HUES64 (cell line): ENCODE results near the gene HECTD4. TPM values are rescaled to one million over a fixed set of nuclear protein-coding genes. Genes with fewer than 3 reads are reported as not detected.

Experiments used
- H3K27ac ChIP-seq: 2 replicates; pipeline ENCODE4 v1.7.0; 2013; ENCODE audit warnings: low read depth, low read length, inconsistent platforms
- H3K27me3 ChIP-seq: 2 replicates; pipeline ENCODE4 v1.6.1; 2013; ENCODE audit warnings: mild to moderate bottlenecking, low read length; ENCODE audit not compliant: insufficient read depth
- H3K36me3 ChIP-seq: 2 replicates; pipeline ENCODE4 v1.6.1; 2013; ENCODE audit warnings: mild to moderate bottlenecking, low read length; ENCODE audit not compliant: insufficient read depth
- H3K4me1 ChIP-seq: 2 replicates; pipeline ENCODE4 v1.6.1; 2013; ENCODE audit warnings: mild to moderate bottlenecking, low read length, moderate library complexity; ENCODE audit not compliant: insufficient read depth
- H3K4me3 ChIP-seq: 2 replicates; pipeline ENCODE4 v1.5.1; 2013; ENCODE audit warnings: mild to moderate bottlenecking, low read length, moderate library complexity
- H3K9ac ChIP-seq: 2 replicates; pipeline ENCODE4 v1.6.1; 2013; ENCODE audit warnings: mild to moderate bottlenecking, low read depth, low read length
- H3K9me3 ChIP-seq: 2 replicates; pipeline ENCODE4 v1.6.1; 2013; ENCODE audit warnings: low read depth, low read length; ENCODE audit not compliant: insufficient read depth
- WGBS: fragments of 150-250, 120-280 bp; methylation state at CpG from one replicate; pipeline ENCODE4 v1.1.7; 2013; ENCODE audit warnings: missing lambda C conversion rate; 5-methylcytosine and 5-hydroxymethylcytosine counted together
- polyA plus RNA-seq, 2 experiments: library from polyadenylated mRNA; stranded (reverse); fragments of 50-300 nt; gene quantifications; one replicate each; pipeline ENCODE4 v1.2.3, GENCODE V29; 2013

Gene HECTD4
- polyA plus RNA-seq (2013, experiment 1 of 2) = 7.9 TPM
- 11.0 TPM for polyA plus RNA-seq (2013, experiment 2 of 2)

DNA sequence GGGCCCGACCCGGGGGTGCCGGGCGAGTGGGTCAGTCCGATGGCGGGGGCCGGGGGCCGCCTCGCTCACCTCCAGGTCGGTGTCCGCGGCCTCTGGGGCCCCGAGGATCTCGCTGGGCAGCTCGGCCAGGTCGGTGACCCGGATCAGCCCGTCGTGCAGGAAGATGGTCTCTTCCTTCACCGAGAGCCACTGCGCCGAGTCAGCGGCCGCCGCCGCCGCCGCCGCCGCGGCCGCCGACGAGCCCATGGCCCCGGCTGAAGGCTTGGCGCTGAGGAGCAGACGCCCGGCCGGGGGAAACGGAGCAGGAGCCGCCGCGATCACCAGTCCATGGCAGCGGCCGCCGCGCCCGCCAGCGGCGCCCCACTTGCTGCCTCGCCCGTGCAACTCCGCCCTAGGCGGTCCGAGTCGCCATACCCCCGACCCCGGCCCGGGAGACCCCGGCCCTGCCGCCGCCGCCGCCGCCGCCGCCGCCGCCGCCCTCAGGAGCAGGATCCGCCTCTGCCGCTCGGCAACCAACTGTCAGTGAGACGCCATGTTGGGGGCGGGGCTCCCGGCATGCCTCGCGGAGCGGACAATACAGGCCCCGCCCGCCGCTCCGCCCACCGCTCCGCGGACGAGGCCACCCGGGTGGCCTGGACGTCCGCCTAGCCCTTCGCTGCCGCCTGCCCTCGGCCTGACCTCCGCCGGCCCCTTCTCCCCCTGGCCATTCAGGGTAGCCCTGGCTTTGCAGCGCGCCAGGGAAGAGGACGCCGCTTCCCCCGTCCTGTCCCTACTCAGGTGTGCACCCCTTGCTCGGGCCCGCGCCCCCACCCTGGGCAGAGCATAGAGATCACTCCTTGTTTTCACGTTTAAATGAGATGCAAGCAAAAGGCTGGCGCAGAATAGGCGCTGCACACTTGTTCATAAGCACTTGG lies at the start of gene HECTD4:
TSS of gene HECTD4 (minus strand) at position 549 of the 914 bp plus-strand sequence. CDS start at position 246, 303 bp downstream.
- H3K9me3 ChIP-seq = no peaks in the 10 kb centered on the region
- no peaks in the 10 kb centered on the region for H3K27me3 ChIP-seq
- 2% methylated on average over 106 of the region's 106 CpGs for WGBS
- H3K4me3 ChIP-seq = peak within 1 kb of the TSS; percentile 92
- H3K9ac ChIP-seq = peak within 1 kb of the TSS; percentile 79
- peaks cover 2% of the 10 kb centered on the region; the same call in 1 of the 2 replicates for H3K4me1 ChIP-seq
- peak within 1 kb of the TSS; percentile 55; the same call in 1 of the 2 replicates for H3K27ac ChIP-seq
- no peaks in the 10 kb centered on the region for H3K36me3 ChIP-seq

DNA sequence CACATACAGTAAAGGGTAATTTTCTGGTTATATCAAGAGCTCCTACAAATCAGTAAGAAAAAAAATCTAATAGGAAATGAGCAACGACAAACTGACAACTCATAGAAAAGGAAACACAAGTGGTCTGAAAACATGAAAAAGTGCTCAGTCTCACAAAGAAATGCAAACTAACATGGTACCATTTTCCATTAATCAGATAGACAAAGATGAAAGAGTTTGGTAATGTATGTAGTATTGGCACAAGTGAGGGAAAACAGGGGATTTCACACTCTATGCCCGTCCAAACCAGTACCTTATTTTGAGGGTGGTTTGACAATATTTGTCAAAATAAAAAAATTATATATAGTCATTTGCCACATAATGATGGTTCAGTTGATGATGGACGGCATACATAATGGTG lies 49.7 kb upstream of the HECTD4 start:
- H3K4me3 ChIP-seq = no peak overlapping the region
- 95% methylated on average over 3 of the region's 3 CpGs for WGBS
- H3K9me3 ChIP-seq = no peaks in the 10 kb centered on the region
- 0 out of 2 replicates have a peak, but pooled peaks cover 3% of the 10 kb centered on the region for H3K36me3 ChIP-seq
- no peaks in the 10 kb centered on the region for H3K4me1 ChIP-seq
- H3K27ac ChIP-seq = no peak overlapping the region
- H3K9ac ChIP-seq = no peak overlapping the region
- no peaks in the 10 kb centered on the region for H3K27me3 ChIP-seq

DNA sequence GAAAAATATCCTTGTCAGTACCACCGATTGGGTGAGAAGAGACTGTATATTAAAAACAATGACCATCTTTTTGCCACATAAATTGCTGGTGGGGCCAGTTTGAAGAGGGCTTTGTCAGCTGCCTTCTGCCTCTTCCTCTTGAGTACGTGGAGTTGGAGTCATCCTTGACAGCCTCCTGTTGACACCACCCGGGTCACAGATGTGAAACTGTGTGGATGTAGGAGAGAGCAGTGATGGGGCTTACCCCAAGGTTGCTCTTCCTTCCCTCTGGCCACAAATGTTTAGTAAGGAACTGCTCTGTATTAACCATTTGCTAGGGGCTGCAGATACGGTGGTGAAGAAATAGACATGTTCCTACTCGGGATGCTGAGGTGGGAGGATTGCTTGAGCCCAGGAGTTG lies 48.7 kb upstream of the HECTD4 start:
- no peaks in the 10 kb centered on the region for H3K27me3 ChIP-seq
- 0 out of 2 replicates have a peak, but pooled peaks cover 3% of the 10 kb centered on the region for H3K36me3 ChIP-seq
- no peaks in the 10 kb centered on the region for H3K9me3 ChIP-seq
- no peak overlapping the region for H3K9ac ChIP-seq
- H3K27ac ChIP-seq = no peak overlapping the region
- H3K4me3 ChIP-seq = no peak overlapping the region
- no peaks in the 10 kb centered on the region for H3K4me1 ChIP-seq
- 95% methylated on average over 5 of the region's 5 CpGs for WGBS

DNA sequence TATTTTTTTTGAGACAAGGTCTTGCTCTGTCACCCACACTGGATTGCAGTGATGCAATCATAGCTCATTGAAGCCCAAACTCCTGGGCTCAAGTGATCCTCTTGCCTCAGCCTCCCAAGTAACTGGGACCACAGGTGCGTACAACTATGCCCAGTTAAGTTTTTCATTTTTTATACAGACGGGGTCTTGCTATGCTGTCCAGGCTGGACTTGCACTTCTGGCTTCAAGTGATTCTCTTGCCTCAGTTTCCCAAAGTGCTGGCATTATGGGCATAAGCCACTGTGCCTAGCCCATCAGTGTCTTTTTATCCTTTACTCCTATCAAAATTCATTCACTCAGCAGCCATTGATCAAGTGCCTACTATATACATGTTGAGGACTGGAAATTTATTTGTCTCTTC lies 45.5 kb upstream of the HECTD4 start:
- no peaks in the 10 kb centered on the region for H3K4me1 ChIP-seq
- WGBS = 96% methylated on average over 2 of the region's 2 CpGs
- no peaks in the 10 kb centered on the region for H3K9me3 ChIP-seq
- no peaks in the 10 kb centered on the region for H3K36me3 ChIP-seq
- H3K9ac ChIP-seq = no peak overlapping the region
- no peak overlapping the region for H3K4me3 ChIP-seq
- H3K27me3 ChIP-seq = no peaks in the 10 kb centered on the region
- no peak overlapping the region for H3K27ac ChIP-seq

GRCh38 chr12:112425582-112426382 lies 43.6 kb upstream of the HECTD4 start:
- no peaks in the 10 kb centered on the region for H3K4me1 ChIP-seq
- H3K9ac ChIP-seq = no peak overlapping the region
- 0 out of 2 replicates have a peak, but pooled peaks cover 4% of the 10 kb centered on the region for H3K36me3 ChIP-seq
- no peaks in the 10 kb centered on the region for H3K27me3 ChIP-seq
- H3K27ac ChIP-seq = no peak overlapping the region
- WGBS = 97% methylated on average over 7 of the region's 7 CpGs
- H3K4me3 ChIP-seq = no peak overlapping the region
- H3K9me3 ChIP-seq = no peaks in the 10 kb centered on the region

DNA sequence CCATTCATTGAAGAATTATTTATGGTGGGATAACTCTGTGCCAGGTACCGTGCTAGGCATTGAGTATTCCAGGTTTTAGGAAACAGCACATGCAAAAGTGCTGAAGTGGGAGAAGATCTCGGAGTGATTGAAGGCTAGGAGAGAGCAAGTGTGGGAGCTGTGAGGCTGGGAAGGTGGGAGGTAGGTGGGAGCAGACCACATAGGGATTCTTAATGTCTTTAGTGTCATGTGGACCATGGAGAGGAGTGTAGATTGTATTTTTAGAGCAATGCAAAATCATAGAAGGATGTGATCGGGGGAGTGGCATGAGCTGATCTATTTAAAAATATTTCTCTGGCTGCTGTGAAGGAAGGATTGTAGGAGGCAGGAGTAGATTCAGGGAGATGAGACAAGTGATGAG lies 41.9 kb upstream of the HECTD4 start:
- Histone ChIP-seq H3K9ac (no peak overlapping the region), H3K27ac (no peak overlapping the region), H3K9me3 (no peaks in the 10 kb centered on the region), H3K4me3 (no peak overlapping the region), H3K27me3 (no peaks in the 10 kb centered on the region), H3K4me1 (no peaks in the 10 kb centered on the region), H3K36me3 (0 out of 2 replicates have a peak, but pooled peaks cover 4% of the 10 kb centered on the region)
- WGBS = 94% methylated on average over 3 of the region's 3 CpGs

GRCh38 chr12:112422531-112422930 lies 40.3 kb upstream of the HECTD4 start:
- whole genome bisulfite sequencing = 87% methylated on average over 5 of the region's 5 CpGs
- Histone ChIP-seq H3K9ac (no peak overlapping the region), H3K27ac (0 out of 2 replicates have a peak overlapping the region, but pooled peaks have one; percentile 10), H3K4me3 (no peak overlapping the region), H3K36me3 (0 out of 2 replicates have a peak, but pooled peaks cover 4% of the 10 kb centered on the region), H3K9me3 (no peaks in the 10 kb centered on the region), H3K27me3 (no peaks in the 10 kb centered on the region), H3K4me1 (no peaks in the 10 kb centered on the region)

GRCh38 chr12:112421363-112421762 lies 39.1 kb upstream of the HECTD4 start:
- Histone ChIP-seq H3K4me3 (no peak overlapping the region), H3K27me3 (no peaks in the 10 kb centered on the region), H3K9ac (no peak overlapping the region), H3K9me3 (no peaks in the 10 kb centered on the region), H3K4me1 (no peaks in the 10 kb centered on the region), H3K36me3 (0 out of 2 replicates have a peak, but pooled peaks cover 4% of the 10 kb centered on the region), H3K27ac (no peak overlapping the region)
- WGBS = 94% methylated on average over 1 of the region's 1 CpG

DNA sequence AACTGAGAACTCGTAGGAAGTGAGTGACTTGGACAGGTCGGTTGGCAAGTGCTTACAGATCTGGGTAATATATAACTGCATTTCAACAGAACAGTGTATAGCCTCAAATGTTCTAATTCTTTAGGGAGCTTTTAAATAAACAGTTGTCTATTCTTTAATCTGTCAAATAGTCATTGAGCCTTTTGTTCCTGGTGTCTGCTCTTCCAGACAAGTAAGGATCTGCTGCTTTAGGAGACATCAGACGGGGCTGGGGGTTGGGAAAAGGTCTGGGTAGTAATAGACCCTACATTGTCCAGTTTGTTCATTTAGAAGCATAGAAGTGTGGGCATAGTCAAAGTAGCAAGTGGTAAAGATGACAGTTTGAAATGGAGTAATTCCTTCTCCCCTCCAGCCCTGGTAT lies 38.5 kb upstream of the HECTD4 start:
- no peaks in the 10 kb centered on the region for H3K9me3 ChIP-seq
- H3K36me3 ChIP-seq = 0 out of 2 replicates have a peak, but pooled peaks cover 4% of the 10 kb centered on the region
- over 99% methylated on average over 3 of the region's 3 CpGs for WGBS
- no peaks in the 10 kb centered on the region for H3K27me3 ChIP-seq
- no peaks in the 10 kb centered on the region for H3K4me1 ChIP-seq
- H3K4me3 ChIP-seq = no peak overlapping the region
- no peak overlapping the region for H3K9ac ChIP-seq
- H3K27ac ChIP-seq = no peak overlapping the region

GRCh38 chr12:112419297-112420133 lies 37.3 kb upstream of the HECTD4 start:
- H3K4me1 ChIP-seq = no peaks in the 10 kb centered on the region
- no peaks in the 10 kb centered on the region for H3K9me3 ChIP-seq
- 0 out of 2 replicates have a peak, but pooled peaks cover 4% of the 10 kb centered on the region for H3K36me3 ChIP-seq
- no peaks in the 10 kb centered on the region for H3K27me3 ChIP-seq
- peak overlapping the region; percentile 89 for H3K9ac ChIP-seq
- H3K4me3 ChIP-seq = peak overlapping the region; percentile 75
- 7% methylated on average over 30 of the region's 31 CpGs for whole genome bisulfite sequencing
- H3K27ac ChIP-seq = peak overlapping the region; percentile 98
